GM20000 (cell line): ENCODE measurements around the gene CP.
"Not testable (repeated sequence)": the region's sequence is repeated elsewhere in the genome, so short reads cannot be mapped to it uniquely, and the experiment has no call there.

Experiments used
- DNase-seq: peaks from one replicate; pipeline ENCODE4 v3.0.0; 2012; ENCODE audit warnings: low spot score
- CTCF ChIP-seq: IDR thresholded peaks from 2 replicates; pipeline ENCODE4 v1.5.1; 2012; ENCODE audit warnings: mild to moderate bottlenecking, control low read depth; ENCODE audit errors: extremely low read depth, missing control alignments

CP gene

GRCh38 chr3:149226776-149227175, 5.1 kb upstream of the CP start:
- no peak for TF ChIP-seq CTCF
- DNase-seq = no peak

- TF ChIP-seq CTCF = no peak
- peak; percentile 63 for DNase-seq
These were observed 3.3 kb upstream of the CP start for GRCh38 chr3:149224736-149225594.

GRCh38 chr3:149223461-149223820, 1.8 kb upstream of the CP start:
- TF ChIP-seq CTCF = no peak
- DNase-seq = no peak

- not testable (repeated sequence) for DNase-seq
These were observed 2.1 kb downstream of the CP start for GRCh38 chr3:149219380-149220121.

GRCh38 chr3:149217347-149217746, 4.3 kb downstream of the CP start:
- no peak for TF ChIP-seq CTCF

GRCh38 chr3:149216193-149216869, 5.3 kb downstream of the CP start:
- no peak for DNase-seq
- no peak for TF ChIP-seq CTCF

More at GRCh38 chr3:149217347-149217746, 4.3 kb downstream of the CP start:
- DNase-seq = no peak

- no peak for DNase-seq
- TF ChIP-seq CTCF = no peak
These were observed 6.1 kb downstream of the CP start for GRCh38 chr3:149215515-149215914.
